Lower leg skin (tissue), 4 donors: ENCODE data around the gene SESN1. TPM values are rescaled to one million over a fixed set of nuclear protein-coding genes. Genes with fewer than 3 reads are reported as not detected.

ENCODE experiments used
- DNase-seq, 2 donors: peaks; one replicate each; pipeline ENCODE4 v3.0.0-alpha.2; 2019; ENCODE audit warnings: low spot score in 2 of 2
- H3K4me3 ChIP-seq: fragments of 200-600 bp; sonication (generic); 2 replicates; pipeline ENCODE4 v1.5.1; 2017; ENCODE audit warnings: mild to moderate bottlenecking, low read depth; ENCODE audit not compliant: poor library complexity, severe bottlenecking
- POLR2A ChIP-seq, 2 donors: fragments of 450-650 bp; IDR thresholded peaks; one replicate each; pipeline ENCODE4 v1.6.1; 2016 to 2017; ENCODE audit warnings: antibody characterized with exemption in 2 of 2, mild to moderate bottlenecking in 1 of 2, moderate library complexity in 1 of 2
- WGBS, 2 donors: methylation state at CpG; one replicate each; pipeline ENCODE4 v1.1.5; 2018; 5-methylcytosine and 5-hydroxymethylcytosine counted together
- intact Hi-C: fragments of 100-400 bp; cut with DNase I; formaldehyde crosslinking; loops from one replicate; pipeline ENCODE4 v1.15.0; 2023; ENCODE audit warnings: low total_unique reads
- total RNA-seq, 4 donors: library from RNA; depleted of rRNA; stranded (reverse); fragments of >200 nt; gene quantifications; one replicate each; pipeline ENCODE4 v1.1.0, GENCODE V29; 2016
- TF ChIP-seq, protein P1 (sequence below), 3 donors: fragments of 450-650 bp; IDR thresholded peaks; one replicate each; pipeline ENCODE4 v1.5.1; 2016; ENCODE audit warnings: antibody characterized with exemption in 3 of 3, mild to moderate bottlenecking in 3 of 3, moderate library complexity in 2 of 3

SESN1 gene
- total RNA-seq, 4 donors from 2014 or later = 47.9 to 165 (median 110) TPM

- no peak for TF ChIP-seq POLR2A (IDR thresholded peaks at IDR 0.05)
- TF ChIP-seq, protein P1, sequence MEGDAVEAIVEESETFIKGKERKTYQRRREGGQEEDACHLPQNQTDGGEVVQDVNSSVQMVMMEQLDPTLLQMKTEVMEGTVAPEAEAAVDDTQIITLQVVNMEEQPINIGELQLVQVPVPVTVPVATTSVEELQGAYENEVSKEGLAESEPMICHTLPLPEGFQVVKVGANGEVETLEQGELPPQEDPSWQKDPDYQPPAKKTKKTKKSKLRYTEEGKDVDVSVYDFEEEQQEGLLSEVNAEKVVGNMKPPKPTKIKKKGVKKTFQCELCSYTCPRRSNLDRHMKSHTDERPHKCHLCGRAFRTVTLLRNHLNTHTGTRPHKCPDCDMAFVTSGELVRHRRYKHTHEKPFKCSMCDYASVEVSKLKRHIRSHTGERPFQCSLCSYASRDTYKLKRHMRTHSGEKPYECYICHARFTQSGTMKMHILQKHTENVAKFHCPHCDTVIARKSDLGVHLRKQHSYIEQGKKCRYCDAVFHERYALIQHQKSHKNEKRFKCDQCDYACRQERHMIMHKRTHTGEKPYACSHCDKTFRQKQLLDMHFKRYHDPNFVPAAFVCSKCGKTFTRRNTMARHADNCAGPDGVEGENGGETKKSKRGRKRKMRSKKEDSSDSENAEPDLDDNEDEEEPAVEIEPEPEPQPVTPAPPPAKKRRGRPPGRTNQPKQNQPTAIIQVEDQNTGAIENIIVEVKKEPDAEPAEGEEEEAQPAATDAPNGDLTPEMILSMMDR (IDR thresholded peaks at IDR 0.05) = no peak
- WGBS, 2 donors = 95 to 100% methylated on average over 1 of the region's 1 CpG
Measured at GRCh38 chr6:109029313-109029712, 65.3 kb downstream of the SESN1 start.

GRCh38 chr6:109028439-109028838, 66.2 kb downstream of the SESN1 start:
- DNase-seq = no peak
- 92 to 95% methylated on average over 3 of the region's 3 CpGs for whole genome bisulfite sequencing, 2 donors
- H3K4me3 ChIP-seq = no peak overlapping the region
- TF ChIP-seq, protein P1 (IDR thresholded peaks at IDR 0.05) = no peak
- no peak for TF ChIP-seq POLR2A (IDR thresholded peaks at IDR 0.05)
- intact Hi-C loops = no loop called here

More at GRCh38 chr6:109029313-109029712, 65.3 kb downstream of the SESN1 start:
- DNase-seq = no peak
- intact Hi-C loops = no loop called here
- no peak overlapping the region for H3K4me3 ChIP-seq

DNA sequence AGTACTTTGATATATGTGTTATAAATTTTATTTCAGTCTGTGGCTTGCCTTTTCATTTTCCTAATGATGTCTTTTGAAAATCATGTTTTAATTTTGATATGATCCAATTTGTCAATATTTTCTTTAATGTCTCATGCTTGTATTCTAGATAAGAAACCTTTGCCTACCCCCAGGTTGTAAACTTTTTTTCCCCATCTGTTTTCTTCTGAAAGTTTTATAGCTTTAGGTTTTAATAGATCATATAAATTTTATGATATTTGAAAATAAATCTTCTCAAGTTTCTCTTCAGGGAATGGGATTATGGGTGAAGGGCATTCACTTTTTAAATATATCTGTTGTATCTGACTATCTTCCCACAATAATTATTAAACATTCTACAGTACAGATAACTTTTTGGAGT, 66.7 kb downstream of the SESN1 start:
- DNase-seq = no peak
- intact Hi-C loops = no loop called here
- TF ChIP-seq, protein P1 (IDR thresholded peaks at IDR 0.05) = no peak
- TF ChIP-seq POLR2A (IDR thresholded peaks at IDR 0.05) = no peak
- no peak overlapping the region for H3K4me3 ChIP-seq

- TF ChIP-seq, protein P1 (IDR thresholded peaks at IDR 0.05) = no peak
- TF ChIP-seq POLR2A (IDR thresholded peaks at IDR 0.05) = no peak
- H3K4me3 ChIP-seq = no peak overlapping the region
- DNase-seq = no peak
- intact Hi-C loops = no loop called here
- 93 to 98% methylated on average over 1 of the region's 1 CpG for WGBS, 2 donors
Measured at GRCh38 chr6:109025639-109026038, 69.0 kb downstream of the SESN1 start.

DNA sequence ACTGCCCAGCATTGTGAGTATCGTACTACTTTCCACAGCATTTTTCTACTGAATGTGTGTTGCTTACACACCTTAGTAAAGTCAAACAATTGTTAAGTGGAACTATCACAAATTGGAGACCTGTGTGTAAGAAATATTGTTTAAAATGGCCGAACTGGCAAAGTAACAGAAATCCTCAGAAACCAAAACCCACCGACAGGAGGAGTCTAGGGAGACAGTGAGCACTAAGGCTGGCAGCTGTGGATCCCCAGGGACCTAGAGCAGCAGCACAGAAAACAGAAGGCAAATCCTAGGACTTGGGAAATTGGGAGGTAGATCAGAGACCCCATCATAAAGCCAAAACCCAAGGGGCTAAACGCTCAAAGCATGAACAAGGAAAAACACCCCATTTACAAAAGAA, 69.9 kb downstream of the SESN1 start:
- 85 to 89% methylated on average over 4 of the region's 4 CpGs for WGBS, 2 donors
- DNase-seq = no peak
- TF ChIP-seq POLR2A (IDR thresholded peaks at IDR 0.05) = no peak
- TF ChIP-seq, protein P1 (IDR thresholded peaks at IDR 0.05) = no peak
- intact Hi-C loops = no loop called here
- H3K4me3 ChIP-seq = no peak overlapping the region

- intact Hi-C loops = no loop called here
- WGBS, 2 donors = 95% methylated on average over 2 of the region's 2 CpGs
- H3K4me3 ChIP-seq = no peak overlapping the region
- no peak for TF ChIP-seq POLR2A (IDR thresholded peaks at IDR 0.05)
- TF ChIP-seq, protein P1 (IDR thresholded peaks at IDR 0.05) = no peak
- no peak for DNase-seq
Measured at GRCh38 chr6:109024368-109024767, 70.3 kb downstream of the SESN1 start.
